GM13977 (cell line): ENCODE results near the gene L3MBTL4.

Experiments
- DNase-seq: peaks from one replicate; pipeline ENCODE4 v3.0.0; 2012; ENCODE audit warnings: low spot score
- in situ Hi-C: fragments of 300-500 bp; cut with MboI; formaldehyde crosslinking; loops from one replicate; pipeline ENCODE4 v1.12.0; 2022; ENCODE audit warnings: low sequenced_read_pairs, low pct_unique_long_range_greater_than_20kb, mixed read lengths, inconsistent platforms; ENCODE audit not compliant: unreplicated experiment
- TF ChIP-seq, protein P1 (sequence below): IDR thresholded peaks from 2 replicates; pipeline ENCODE4 v1.5.1; 2012; ENCODE audit warnings: mild to moderate bottlenecking, control low read depth; ENCODE audit not compliant: insufficient read depth; ENCODE audit errors: extremely low read depth, missing control alignments

The L3MBTL4 gene

DNA sequence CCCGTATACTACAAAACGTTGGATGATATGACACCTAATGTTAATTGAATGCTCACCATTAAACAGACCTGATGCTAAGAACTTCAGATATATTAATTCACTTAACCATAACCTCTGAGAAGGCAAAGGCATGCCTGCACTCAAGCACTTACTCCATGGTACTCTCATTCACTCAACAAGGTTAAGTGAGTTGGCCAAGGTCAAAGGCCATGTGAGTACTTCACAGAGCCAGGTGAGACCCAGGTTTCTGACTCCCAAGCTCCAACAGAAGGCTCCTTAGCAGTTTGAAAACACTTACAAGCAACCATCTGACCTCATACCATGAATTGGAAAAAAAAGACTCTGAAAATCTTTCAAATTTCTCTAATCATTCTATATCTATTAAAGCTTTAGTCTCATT is 198.8 kb downstream of the L3MBTL4 start:
- TF ChIP-seq, protein P1, sequence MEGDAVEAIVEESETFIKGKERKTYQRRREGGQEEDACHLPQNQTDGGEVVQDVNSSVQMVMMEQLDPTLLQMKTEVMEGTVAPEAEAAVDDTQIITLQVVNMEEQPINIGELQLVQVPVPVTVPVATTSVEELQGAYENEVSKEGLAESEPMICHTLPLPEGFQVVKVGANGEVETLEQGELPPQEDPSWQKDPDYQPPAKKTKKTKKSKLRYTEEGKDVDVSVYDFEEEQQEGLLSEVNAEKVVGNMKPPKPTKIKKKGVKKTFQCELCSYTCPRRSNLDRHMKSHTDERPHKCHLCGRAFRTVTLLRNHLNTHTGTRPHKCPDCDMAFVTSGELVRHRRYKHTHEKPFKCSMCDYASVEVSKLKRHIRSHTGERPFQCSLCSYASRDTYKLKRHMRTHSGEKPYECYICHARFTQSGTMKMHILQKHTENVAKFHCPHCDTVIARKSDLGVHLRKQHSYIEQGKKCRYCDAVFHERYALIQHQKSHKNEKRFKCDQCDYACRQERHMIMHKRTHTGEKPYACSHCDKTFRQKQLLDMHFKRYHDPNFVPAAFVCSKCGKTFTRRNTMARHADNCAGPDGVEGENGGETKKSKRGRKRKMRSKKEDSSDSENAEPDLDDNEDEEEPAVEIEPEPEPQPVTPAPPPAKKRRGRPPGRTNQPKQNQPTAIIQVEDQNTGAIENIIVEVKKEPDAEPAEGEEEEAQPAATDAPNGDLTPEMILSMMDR: no peak
- in situ Hi-C loops: no loop called here
- DNase-seq: no peak

DNA sequence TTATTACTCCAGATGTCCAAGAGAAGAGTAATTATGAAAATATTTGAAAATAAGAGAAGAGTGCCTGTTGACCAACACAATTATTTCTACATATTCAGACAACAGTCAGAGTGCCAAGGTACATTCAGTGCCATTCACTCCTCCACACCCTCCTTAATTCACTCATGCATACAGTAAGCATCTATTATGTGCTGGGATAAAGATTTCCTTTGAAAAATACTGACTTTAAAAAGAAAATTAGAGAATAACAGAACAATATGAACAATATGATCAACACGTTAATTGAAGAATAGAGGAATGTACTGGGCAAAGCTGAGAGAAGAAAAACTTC is 203.6 kb downstream of the L3MBTL4 start:
- in situ Hi-C loops: no loop called here
- DNase-seq: no peak
- TF ChIP-seq, protein P1: no peak

DNA sequence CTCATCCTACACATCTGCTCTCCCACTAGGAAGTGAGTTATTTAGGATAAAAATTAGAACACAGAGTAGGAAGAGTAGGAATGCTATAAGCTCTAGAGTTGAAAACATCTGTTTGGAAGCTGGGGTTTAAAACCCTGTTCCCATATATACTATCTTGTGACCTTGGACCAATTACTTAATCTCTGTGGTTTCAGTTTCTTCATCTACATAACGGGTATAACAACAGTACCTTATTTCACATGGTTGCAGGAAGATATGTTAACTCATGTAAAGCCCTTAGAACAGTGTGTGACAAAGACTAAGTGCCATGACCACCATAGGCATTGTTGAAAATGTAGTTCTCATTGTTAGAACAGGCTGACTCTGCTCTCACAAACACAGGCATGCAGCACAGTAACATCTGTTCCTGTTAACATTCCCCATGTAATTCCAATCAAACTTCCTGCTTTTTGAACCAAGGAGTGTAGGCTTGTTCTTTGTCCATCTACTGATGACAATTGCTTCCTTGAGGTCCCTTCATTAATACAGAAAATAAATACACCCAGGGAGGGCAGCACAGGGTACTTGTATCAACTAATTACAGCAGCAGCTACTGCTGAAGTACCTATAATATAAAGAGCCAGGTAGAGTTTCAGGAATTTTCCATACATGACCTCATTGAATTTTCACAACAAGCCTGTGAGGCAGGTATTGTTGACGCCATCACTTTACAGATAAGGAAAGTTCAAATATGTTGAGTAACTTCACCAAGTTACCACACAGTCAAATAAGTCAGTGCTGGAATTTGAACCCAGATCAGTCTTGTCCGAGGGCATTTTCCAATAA is 204.2 kb downstream of the L3MBTL4 start:
- TF ChIP-seq, protein P1: no peak
- DNase-seq: no peak
- in situ Hi-C loops: no loop called here

DNA sequence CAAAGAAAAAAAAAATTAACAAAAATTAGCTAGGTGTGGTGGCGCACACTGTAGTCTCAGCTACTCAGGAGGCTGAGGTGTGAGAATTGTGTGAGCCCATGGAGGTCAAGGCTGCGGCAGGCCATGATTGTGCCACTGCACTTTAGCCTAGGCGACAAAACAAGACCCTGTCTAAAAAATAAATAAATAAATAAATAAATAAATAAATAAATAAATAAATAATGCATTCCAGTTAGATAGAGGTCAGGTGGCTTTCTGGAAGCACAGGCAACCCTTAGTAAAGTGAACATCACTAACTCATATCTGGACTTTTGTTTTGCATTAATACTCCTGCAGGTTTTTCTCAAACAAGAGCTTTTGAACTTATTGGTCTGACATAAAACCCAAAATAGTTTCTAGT is 206.8 kb downstream of the L3MBTL4 start:
- TF ChIP-seq, protein P1: no peak
- no peak for DNase-seq
- in situ Hi-C loops: no loop called here

DNA sequence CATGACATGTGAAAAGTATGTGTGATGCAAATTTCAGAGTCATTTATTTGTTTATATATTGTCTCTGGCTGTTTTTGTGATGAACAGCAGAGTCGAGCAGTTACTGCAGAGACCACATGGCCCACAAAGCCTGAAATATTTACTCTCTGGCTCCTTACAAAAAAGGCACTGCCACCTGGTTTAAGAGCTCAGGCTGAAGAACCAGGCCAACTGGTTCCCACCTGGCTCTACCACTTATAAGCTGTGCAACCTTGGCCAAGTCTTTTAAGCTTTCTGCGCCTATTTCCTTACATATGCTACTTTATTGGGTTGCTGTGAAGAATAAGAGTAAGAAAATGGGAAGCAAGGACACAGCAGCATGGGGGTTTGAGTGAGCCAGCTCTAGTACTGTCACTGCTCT is 207.6 kb downstream of the L3MBTL4 start:
- DNase-seq: no peak
- in situ Hi-C loops: no loop called here
- TF ChIP-seq, protein P1: no peak

DNA sequence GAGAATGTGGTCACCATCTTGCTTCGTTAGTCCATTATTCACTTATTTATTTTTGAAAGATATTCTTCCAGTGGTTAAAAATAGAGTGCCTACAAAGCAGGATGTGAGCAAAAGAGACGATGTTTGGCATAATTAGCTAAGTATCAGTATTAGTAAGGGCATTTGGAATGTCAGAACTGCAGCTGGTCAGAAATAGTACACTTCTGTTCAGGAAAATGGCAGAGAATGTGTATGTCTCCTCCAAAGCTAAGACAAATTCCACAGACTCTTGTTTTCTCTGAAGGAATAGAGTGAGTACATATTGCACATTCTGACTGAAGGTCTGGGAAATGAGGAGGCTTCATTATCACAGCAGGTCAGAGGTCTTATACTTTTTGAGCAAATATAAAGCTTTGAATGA is 209.0 kb downstream of the L3MBTL4 start:
- in situ Hi-C loops: no loop called here
- no peak for DNase-seq
- TF ChIP-seq, protein P1: no peak
